Upper lobe of left lung (tissue), 6 donors: ENCODE data around the gene CACNB2. TPM values are rescaled to one million over a fixed set of nuclear protein-coding genes. Genes with fewer than 3 reads are reported as not detected.

Experiments
- ATAC-seq, 2 donors: fragments of 200-7000 bp; cut with Tn5 transposase; one replicate each; pipeline ENCODE4 v1.9.1; 2022; ENCODE audit warnings: mild to moderate bottlenecking in 2 of 2, moderate library complexity in 2 of 2; ENCODE audit not compliant: low FRiP score in 2 of 2
- DNase-seq, 2 donors: peaks; one replicate each; pipeline ENCODE4 v3.0.0-alpha.2; 2019 to 2020
- H3K27ac ChIP-seq, 4 donors: fragments of 200-600 bp; sonication (generic); one replicate each; pipeline ENCODE4 v1.5.1; 2016 to 2019
- H3K27me3 ChIP-seq, 4 donors: fragments of 200-600 bp; sonication (generic); one replicate each; pipeline ENCODE4 v1.5.1; 2017 to 2019
- H3K36me3 ChIP-seq, 4 donors: fragments of 200-600 bp; sonication (generic); one replicate each; pipeline ENCODE4 v1.5.1; 2016 to 2019
- H3K4me1 ChIP-seq, 4 donors: fragments of 200-600 bp; sonication (generic); one replicate each; pipeline ENCODE4 v1.5.1; 2018 to 2019
- H3K4me3 ChIP-seq, 4 donors: fragments of 200-600 bp; sonication (generic); one replicate each; pipeline ENCODE4 v1.5.1; 2017 to 2019; ENCODE audit warnings: mild to moderate bottlenecking in 2 of 4, moderate library complexity in 1 of 4
- H3K9me3 ChIP-seq, 4 donors: fragments of 200-600 bp; sonication (generic); one replicate each; pipeline ENCODE4 v1.5.1; 2018 to 2019
- CTCF ChIP-seq, 6 experiments: fragments of 450-650 bp in 4 of 6; fragments of 200-600 bp in 2 of 6; sonication (generic) in 2 of 6; IDR thresholded peaks; one replicate each; pipeline ENCODE4 v1.5.1; 2016 to 2019; ENCODE audit warnings: antibody characterized with exemption in 6 of 6
- EP300 ChIP-seq, 4 donors: sonication (generic); formaldehyde crosslinking; IDR thresholded peaks; one replicate each; pipeline ENCODE4 v1.5.1; 2017; ENCODE audit warnings: antibody characterized with exemption in 4 of 4, control low read depth in 2 of 4
- POLR2A ChIP-seq, 4 donors: fragments of 450-650 bp; IDR thresholded peaks; one replicate each; pipeline ENCODE4 v1.5.1; 2016 to 2017; ENCODE audit warnings: antibody characterized with exemption in 4 of 4, mild to moderate bottlenecking in 2 of 4
- POLR2AphosphoS5 ChIP-seq, 2 donors: sonication (generic); formaldehyde crosslinking; IDR thresholded peaks; one replicate each; pipeline ENCODE4 v1.5.1; 2017; ENCODE audit warnings: antibody characterized with exemption in 2 of 2
- WGBS, 2 donors: methylation state at CpG; one replicate each; pipeline ENCODE4 v1.1.5; 2017 to 2018; 5-methylcytosine and 5-hydroxymethylcytosine counted together
- total RNA-seq, 6 donors: library from RNA; depleted of rRNA in 4 of 6; stranded (reverse); fragments of >200 nt in 4 of 6; gene quantifications; one replicate each; pipeline versions ENCODE4 v1.1.0 to v1.2.1, GENCODE V29; 2016 to 2021
- donor health status: DM: no; HTN: no; CAD: no; lungs with moderate emphysema.
- donor health status: DM: no; HTN: yes; CAD: no; lungs with severe emphysema.

Gene CACNB2
- total RNA-seq, 6 donors from 2014 or later, result 1.4 to 6.3 (median 2.9) TPM

DNA sequence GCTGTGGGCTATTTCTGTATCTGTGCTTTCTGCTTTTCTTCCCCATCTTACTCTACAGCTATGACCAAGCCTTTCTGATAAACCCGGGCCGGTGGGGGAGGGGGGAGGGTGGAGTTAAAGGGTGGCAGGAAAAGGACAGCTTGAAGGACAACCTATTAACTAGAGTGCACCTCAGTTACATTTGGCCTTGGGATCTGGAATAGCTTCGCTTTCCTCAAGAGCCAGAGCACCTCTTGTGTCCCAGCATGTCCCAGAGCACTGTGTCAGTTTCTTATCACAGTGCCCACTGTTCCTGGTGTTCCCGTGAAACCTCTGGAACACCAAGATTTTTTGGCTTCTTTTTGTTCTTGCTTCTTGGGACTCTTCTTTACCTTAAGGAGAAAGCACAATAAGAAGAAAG is 350.5 kb downstream of the CACNB2 start:
- H3K27me3 ChIP-seq, result no peaks in the 10 kb centered on the region
- TF ChIP-seq EP300 (IDR thresholded peaks at IDR 0.05), result no peak
- no peak for TF ChIP-seq POLR2AphosphoS5 (IDR thresholded peaks at IDR 0.05)
- TF ChIP-seq POLR2A (IDR thresholded peaks at IDR 0.05), result no peak
- TF ChIP-seq CTCF (IDR thresholded peaks at IDR 0.05), result no peak
- H3K4me3 ChIP-seq, result no peak overlapping the region
- no peaks in the 10 kb centered on the region for H3K4me1 ChIP-seq
- 84 to 94% methylated on average over 4 of the region's 4 CpGs for WGBS, 2 donors
- no peak overlapping the region for H3K27ac ChIP-seq
- ATAC-seq (no peak), DNase-seq (no peak)
- no peaks in the 10 kb centered on the region for H3K36me3 ChIP-seq
- no peaks in the 10 kb centered on the region for H3K9me3 ChIP-seq

GRCh38 chr10:18497806-18498369 is 357.7 kb downstream of the CACNB2 start:
- H3K9me3 ChIP-seq, result no peaks in the 10 kb centered on the region
- no peak for DNase-seq
- ATAC-seq, result no peak
- TF ChIP-seq EP300 (IDR thresholded peaks at IDR 0.05) (no peak), CTCF (IDR thresholded peaks at IDR 0.05) (no peak), POLR2A (IDR thresholded peaks at IDR 0.05) (no peak), POLR2AphosphoS5 (IDR thresholded peaks at IDR 0.05) (no peak)
- 66 to 68% methylated on average over 8 of the region's 8 CpGs for WGBS, 2 donors
- H3K27ac ChIP-seq, result no peak overlapping the region
- H3K36me3 ChIP-seq, result no peaks in the 10 kb centered on the region
- H3K4me1 ChIP-seq, result no peaks in the 10 kb centered on the region
- H3K27me3 ChIP-seq, result no peaks in the 10 kb centered on the region
- H3K4me3 ChIP-seq, result no peak overlapping the region

- TF ChIP-seq POLR2A (IDR thresholded peaks at IDR 0.05) (no peak), POLR2AphosphoS5 (IDR thresholded peaks at IDR 0.05) (no peak), EP300 (IDR thresholded peaks at IDR 0.05) (no peak), CTCF (IDR thresholded peaks at IDR 0.05) (no peak)
- WGBS, 2 donors, result 70 to 83% methylated on average over 4 of the region's 4 CpGs
- Histone ChIP-seq H3K4me1 (no peaks in the 10 kb centered on the region), H3K36me3 (no peaks in the 10 kb centered on the region), H3K9me3 (no peaks in the 10 kb centered on the region), H3K4me3 (no peak overlapping the region), H3K27ac (no peak overlapping the region), H3K27me3 (no peaks in the 10 kb centered on the region)
- ATAC-seq (no peak), DNase-seq (no peak)
Observed at GRCh38 chr10:18498998-18499397, 358.8 kb downstream of the CACNB2 start.

GRCh38 chr10:18500576-18500975 is 360.4 kb downstream of the CACNB2 start:
- WGBS, 2 donors, result 85 to 91% methylated on average over 7 of the region's 7 CpGs
- Histone ChIP-seq H3K36me3 (no peaks in the 10 kb centered on the region), H3K27me3 (no peaks in the 10 kb centered on the region), H3K27ac (no peak overlapping the region), H3K4me1 (no peaks in the 10 kb centered on the region), H3K4me3 (no peak overlapping the region), H3K9me3 (no peaks in the 10 kb centered on the region)
- DNase-seq (no peak), ATAC-seq (no peak)
- TF ChIP-seq POLR2A (IDR thresholded peaks at IDR 0.05) (no peak), POLR2AphosphoS5 (IDR thresholded peaks at IDR 0.05) (no peak), CTCF (IDR thresholded peaks at IDR 0.05) (no peak), EP300 (IDR thresholded peaks at IDR 0.05) (no peak)

DNA sequence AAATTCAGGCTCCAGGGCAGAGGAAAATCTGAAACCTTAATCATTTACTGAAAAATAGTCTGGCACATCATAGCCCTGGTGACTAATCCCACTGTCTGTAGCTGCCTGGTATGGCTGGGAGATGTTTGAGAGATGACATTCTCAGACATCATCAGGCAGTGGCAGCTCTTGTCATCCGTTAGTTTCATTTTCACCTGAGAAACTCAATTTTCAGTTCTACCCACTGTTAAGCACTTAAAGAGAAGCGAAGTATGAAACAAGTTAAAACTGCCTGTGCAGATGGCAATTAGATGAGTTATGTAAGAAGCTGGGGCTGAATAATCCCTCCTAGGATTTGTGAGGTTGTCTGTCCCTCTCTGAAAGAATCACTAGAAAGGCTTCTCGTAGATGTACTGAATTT is 361.0 kb downstream of the CACNB2 start:
- DNase-seq (no peak), ATAC-seq (no peak)
- Histone ChIP-seq H3K9me3 (no peaks in the 10 kb centered on the region), H3K36me3 (no peaks in the 10 kb centered on the region), H3K4me1 (no peaks in the 10 kb centered on the region), H3K4me3 (no peak overlapping the region), H3K27ac (no peak overlapping the region), H3K27me3 (no peaks in the 10 kb centered on the region)
- WGBS, 2 donors, result 88% methylated on average over 3 of the region's 3 CpGs
- no peak for TF ChIP-seq EP300 (IDR thresholded peaks at IDR 0.05)
- no peak for TF ChIP-seq CTCF (IDR thresholded peaks at IDR 0.05)
- TF ChIP-seq POLR2AphosphoS5 (IDR thresholded peaks at IDR 0.05), result no peak
- no peak for TF ChIP-seq POLR2A (IDR thresholded peaks at IDR 0.05)
